Heart left ventricle (tissue), 13 donors: ENCODE results near the gene EXD3.

Source experiments
- CTCF ChIP-seq, 12 donors: fragments of 200-600 bp; sonication (generic) in 4 of 12; IDR thresholded peaks; one replicate each; pipeline versions ENCODE4 v1.5.0 to v1.8.0; 2018 to 2022; ENCODE audit warnings: antibody characterized with exemption in 12 of 12, mild to moderate bottlenecking in 5 of 12
- POLR2A ChIP-seq, 2 donors: fragments of 450-650 bp; IDR thresholded peaks; one replicate each; pipeline ENCODE4 v1.6.1; 2017; ENCODE audit warnings: antibody characterized with exemption in 2 of 2, mild to moderate bottlenecking in 2 of 2, moderate library complexity in 2 of 2
- donor health status: ischemic (EF 13 %, LVEDD 7.1; RV severe dilation, severe dysfunction).
- donor health status: DM: no; HTN: yes; CAD: no.
- donor health status: DM: no; HTN: no; CAD: no.
- donor health status: ischemic (EF 25% LVEDD 6.9; RV normal size, moderate dysfunction).
- donor health status: ischemic (EF 25% LVEDD 5.7; RV mildly dilated, moderate dysfunction).
- donor health status: ischemic (EF 35%, LVEDD 5.7; RV mildly dilated, moderate dysfunction).
- donor health status: nonischemic (EF 11% LVEDD 7.7; RV severe dilation, severe dysfunction).
- donor health status: DM: yes; HTN: yes; CAD: no.
- donor health status: PGD.
- donor health status: ischemic (EF 29% LVEDD 5.4; RV normal size, mild dysfunction).
- donor health status: nonischemic (EF 23%, LVEDD 6.1; RV moderate dilation, normal function).

GRCh38 chr9:137387114-137387890 is 35.7 kb downstream of the EXD3 start:
- TF ChIP-seq POLR2A (IDR thresholded peaks at IDR 0.05): no peak
- no peak for TF ChIP-seq CTCF (IDR thresholded peaks at IDR 0.05)
